NCI-H2196 (cell line): ENCODE measurements around the gene WDR86.

ENCODE experiments used
- DNase-seq: peaks from one replicate; lab custom pipeline; 2025; ENCODE audit not compliant: unreplicated experiment; lab: John Stamatoyannopoulos, UW

WDR86 gene

GRCh38 chr7:151392002-151392401 lies 17.8 kb downstream of the WDR86 start:
- DNase-seq: no peak

- DNase-seq: no peak
These were observed 18.5 kb downstream of the WDR86 start for GRCh38 chr7:151391358-151391730.

- no peak for DNase-seq
These were observed 19.1 kb downstream of the WDR86 start for GRCh38 chr7:151390598-151391357.

GRCh38 chr7:151389768-151390597 lies 19.9 kb downstream of the WDR86 start:
- DNase-seq: no peak

- no peak for DNase-seq
These were observed 20.6 kb downstream of the WDR86 start for GRCh38 chr7:151389096-151389767.

GRCh38 chr7:151388430-151388829 lies 21.4 kb downstream of the WDR86 start:
- DNase-seq: no peak

GRCh38 chr7:151388007-151388297 lies 21.9 kb downstream of the WDR86 start:
- DNase-seq: no peak

- no peak for DNase-seq
These were observed 22.5 kb downstream of the WDR86 start for GRCh38 chr7:151387161-151388006.

- DNase-seq: peak; percentile 21
These were observed 23.3 kb downstream of the WDR86 start for GRCh38 chr7:151386301-151387160.

- DNase-seq: no peak
These were observed 24.1 kb downstream of the WDR86 start for GRCh38 chr7:151385626-151386300.

- peak; percentile 3 for DNase-seq
These were observed 24.8 kb downstream of the WDR86 start for GRCh38 chr7:151384776-151385625.

- no peak for DNase-seq
These were observed 25.5 kb downstream of the WDR86 start for GRCh38 chr7:151384352-151384697.

GRCh38 chr7:151383638-151384351 lies 26.0 kb downstream of the WDR86 start:
- peak; percentile 7 for DNase-seq

- DNase-seq: peak; percentile 2
These were observed 27.6 kb downstream of the WDR86 start for GRCh38 chr7:151382079-151382885.

- peak; percentile 7 for DNase-seq
These were observed 28.3 kb downstream of the WDR86 start for GRCh38 chr7:151381348-151382078.

GRCh38 chr7:151381098-151381347 lies 28.8 kb downstream of the WDR86 start:
- DNase-seq: no peak
